ENCODE data around the gene SYTL3.
"Not testable (repeated sequence)": the region's sequence is repeated elsewhere in the genome, so short reads cannot be mapped to it uniquely, and the experiment has no call there.

Gene SYTL3

DNA sequence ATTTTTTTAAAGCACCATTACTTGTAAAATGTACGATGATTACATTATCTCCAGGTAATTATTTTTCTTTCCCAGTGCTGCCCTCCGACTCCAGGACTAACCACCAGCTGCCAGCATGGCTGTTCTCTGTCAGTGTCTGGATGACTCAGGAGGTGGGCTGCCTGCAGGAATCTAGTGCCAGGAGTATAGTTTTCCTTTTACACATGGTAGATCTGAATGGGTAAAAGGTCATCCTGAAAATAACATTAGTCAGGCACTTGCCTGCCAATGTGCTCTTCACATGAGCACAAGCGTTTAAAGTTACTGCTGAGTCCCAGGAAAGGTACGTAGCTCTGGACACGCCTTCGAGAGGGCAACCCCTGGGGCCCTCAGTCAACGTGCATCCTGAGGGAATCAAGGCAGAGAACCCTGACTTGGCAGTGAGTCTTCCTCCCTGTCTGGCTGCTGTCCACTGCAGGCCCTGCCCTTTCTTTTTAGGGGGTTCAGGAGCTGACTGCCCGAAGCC, 7.7 kb upstream of the SYTL3 start:
- DNase-seq (ENCODE audit: low read depth): peak; percentile 88

DNA sequence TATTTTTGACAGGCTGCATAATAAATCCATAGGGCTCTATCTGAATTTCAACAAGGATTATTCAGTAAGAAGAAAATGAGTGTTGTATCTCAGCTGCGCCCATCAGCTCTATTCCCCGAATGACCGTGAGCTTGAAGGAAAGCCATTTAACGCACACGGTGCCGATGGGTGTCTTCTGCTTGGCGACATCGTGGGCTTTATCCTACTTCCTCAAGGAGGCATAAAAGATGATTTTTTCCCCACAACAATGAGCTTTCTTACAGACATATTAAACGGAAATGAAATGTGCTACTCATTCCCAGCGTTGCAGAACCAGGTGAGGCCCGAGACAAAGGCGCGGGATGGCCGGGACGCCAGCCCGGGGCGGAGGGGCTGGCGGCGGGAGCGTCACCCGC, 6.0 kb upstream of the SYTL3 start:
- DNase-seq (ENCODE audit: low read depth): no peak

DNA sequence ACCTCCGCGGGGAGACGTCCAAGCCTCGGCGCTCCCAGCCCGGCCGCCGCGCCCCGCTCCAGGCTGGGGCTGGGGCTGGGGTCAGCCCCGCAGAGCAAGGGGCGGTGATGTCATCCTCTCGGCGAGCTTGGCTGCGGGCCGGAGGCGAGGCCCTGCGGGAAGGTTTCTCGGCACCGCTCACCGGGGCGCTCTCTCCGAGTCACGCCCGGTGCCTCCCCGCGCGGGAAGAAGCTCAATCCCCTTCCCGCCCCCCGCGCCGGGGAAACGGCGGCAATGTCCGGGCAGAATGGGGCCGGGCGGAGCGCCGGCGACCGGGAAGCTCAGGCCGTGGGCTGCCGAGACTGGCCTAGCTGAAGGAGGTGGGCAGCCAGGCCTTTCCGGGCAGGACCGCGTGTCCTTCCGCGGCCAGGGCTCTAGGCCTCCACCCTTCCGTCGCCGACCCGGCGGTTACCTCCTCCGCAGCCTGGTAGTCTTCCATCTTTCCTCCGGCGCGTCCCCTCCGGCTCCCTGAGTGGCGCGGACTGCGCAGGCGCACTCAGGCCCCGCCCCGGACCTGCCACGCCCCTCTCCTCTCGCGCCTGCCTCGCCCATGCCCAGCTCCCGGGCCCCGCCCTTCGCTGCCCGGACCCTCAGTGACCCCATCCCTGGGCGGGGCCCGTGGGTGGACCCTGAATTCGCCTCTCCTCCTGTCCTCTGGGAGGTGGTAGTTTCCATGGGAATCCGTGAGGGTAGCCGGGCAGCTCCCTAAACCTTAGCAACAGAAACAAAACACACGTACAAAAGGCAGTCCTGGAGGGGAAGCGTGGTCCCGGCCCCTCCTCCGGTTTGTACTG, 5.4 kb upstream of the SYTL3 start, which contains the start of gene DYNLT1:
Gene DYNLT1 (minus strand): TSS at position 513 of the 833 bp plus-strand sequence. CDS start 35 bp downstream, at position 478.
- peak; percentile 80 for DNase-seq (ENCODE audit: low read depth)

DNA sequence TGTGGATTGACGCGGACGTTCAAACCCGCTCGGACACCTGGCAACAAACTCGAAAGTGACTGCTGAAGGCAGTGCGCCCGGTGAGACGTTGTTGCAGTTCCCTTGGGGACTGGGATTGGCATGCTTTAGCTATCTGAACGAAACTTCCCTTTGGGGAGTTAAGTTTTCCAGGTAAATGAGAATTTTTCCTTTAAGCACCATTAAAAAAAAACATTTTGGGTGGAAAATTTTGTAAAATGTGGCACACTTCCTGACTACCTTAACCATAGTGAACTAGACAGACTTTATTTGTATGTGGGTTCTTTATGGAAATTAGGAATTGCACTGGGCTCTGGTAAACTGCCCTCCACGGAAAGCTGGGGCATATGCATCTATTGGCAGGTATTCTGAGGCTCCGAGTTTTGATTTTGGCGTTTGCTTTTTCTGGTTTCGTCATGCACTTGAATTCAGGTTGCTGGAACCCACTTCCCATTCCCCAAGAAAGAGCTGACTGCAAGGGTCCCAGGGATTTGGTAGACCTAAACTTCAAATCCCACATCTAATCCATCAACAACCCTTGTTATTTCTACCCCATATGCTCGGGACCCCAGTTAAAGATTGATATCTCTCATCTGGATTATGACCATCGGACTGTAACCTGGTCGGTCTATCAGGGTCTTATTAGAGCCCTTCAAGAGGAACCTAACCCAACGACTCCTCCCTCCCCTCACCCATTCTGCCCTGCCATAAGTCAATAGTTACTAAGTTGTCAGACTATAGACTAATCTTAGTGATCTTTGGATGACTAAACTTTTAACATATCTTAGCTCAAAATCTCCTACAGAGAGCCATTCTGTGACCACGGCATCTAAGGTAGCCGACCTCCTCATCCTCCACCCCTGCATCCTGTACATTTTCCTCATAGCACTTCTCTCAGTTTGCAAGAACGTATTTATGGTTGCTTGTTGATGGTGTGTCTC, 4.5 kb upstream of the SYTL3 start:
- no peak for DNase-seq (ENCODE audit: low read depth)

DNA sequence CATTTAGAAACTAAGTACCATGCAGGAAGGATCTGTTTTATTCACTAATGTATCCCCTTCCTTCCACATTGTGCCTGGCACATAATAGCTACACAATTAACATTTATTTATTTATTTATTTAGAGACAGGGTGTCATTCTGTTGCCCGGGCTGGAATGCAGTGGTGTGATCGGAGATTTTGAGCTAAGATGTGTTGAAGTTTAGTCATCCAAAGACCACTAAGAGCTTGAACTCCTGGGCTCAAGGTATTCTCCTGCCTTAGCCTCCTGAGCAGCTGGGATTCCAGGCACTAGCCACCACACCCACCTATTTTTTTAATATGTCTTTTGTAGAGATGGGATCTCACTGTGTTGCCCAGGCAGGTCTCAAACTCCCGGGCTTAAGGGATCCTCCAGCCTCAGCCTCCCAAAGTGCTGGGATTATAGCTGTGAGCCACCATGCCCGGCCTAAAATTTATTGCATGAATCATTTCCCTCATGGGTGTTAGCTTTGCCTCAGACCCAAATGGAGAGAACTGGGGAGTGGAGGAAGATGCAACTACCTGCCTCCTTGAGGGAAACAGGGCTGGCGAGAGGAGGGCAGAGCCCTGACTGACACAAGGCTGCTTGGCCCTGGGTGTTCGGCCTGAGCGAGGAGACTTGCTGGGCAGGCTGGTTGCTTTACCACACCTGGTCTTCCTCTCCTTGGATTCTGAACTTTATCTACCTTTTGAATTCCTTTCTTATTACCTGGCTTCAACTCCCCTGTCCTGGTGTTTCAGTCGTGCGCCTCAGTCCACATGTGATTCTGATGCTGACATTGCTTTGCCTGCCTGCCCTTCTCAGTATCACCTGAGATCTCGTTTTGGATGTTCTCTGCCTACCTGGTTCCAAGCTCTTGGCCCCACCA, 3.6 kb upstream of the SYTL3 start:
- no peak for DNase-seq (ENCODE audit: low read depth)

DNA sequence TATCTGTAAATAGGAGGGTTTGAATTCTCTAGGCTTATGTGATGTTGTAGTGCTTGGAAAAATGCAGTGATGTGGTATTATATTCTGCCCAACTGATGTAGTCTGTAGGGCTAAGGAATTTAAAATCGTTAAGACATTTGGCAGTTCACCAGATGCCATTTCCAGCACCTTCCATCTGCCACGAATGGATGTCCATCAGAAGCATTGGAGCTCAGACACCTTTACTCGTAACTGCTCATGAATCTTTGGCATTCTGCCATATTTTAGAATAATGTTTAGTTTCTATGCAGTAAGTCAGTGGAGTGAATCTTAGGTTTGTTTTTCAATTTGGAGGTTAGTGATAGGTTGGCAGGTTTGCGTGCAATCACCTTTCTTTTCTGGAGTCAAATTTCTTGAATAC, 2.4 kb upstream of the SYTL3 start:
- no peak for DNase-seq (ENCODE audit: low read depth)

DNA sequence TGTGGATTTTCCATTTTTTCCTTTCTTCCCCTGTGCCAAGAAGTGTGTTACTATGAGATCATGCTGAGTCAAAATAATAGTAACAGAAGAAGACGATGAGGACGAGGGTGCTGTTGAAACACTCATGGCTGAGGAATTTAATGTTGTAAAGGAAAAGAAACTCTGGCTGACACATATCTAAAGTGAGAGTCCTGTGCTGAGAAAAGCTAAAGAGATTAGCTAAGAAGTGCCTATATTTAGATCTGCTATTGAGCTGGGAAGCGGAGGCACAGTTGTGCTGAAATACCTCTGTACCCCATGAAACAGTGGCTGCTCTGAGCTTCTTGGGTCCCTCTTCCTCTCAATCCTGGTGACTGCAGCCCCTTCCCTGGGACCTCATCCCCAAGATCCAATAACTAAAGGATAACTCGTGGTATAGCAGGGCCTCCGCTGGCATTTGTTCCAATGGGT, 1.1 kb upstream of the SYTL3 start:
- DNase-seq (ENCODE audit: low read depth): peak; percentile 92

DNA sequence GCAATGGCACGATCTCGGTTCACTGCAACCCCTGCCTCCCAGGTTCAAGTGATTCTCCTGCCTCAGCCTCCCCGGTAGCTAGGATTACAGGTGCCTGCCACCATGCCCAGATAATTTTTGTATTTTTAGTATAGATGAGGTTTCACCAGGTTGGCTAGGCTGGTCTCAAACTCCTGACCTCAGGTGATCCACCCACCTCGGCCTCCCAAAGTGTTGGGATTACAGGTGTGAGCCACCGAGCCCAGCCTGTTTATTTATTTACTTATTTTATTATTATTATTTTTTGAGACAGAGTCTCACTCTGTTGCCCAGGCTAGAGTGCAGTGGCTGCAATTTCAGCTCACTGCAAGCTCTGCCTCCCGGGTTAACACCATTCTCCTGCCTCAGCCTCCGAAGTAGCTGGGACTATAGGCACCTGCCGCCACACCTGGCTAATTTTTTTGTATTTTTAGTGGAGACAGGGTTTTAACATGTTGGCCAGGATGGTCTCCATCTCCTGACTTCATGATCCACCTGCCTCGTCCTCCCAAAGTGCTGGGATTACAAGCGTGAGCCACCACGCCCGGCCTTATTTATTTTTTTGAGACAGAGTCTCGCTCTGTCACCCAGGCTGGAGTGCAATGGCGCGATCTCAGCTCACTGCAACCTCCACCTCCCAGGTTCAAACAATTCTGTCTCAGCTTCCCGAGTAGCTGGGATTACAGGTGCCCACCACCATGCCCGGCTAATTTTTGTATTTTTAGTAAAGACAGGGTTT, 2.3 kb downstream of the SYTL3 start:
- not testable (repeated sequence) for DNase-seq (ENCODE audit: low read depth)

DNA sequence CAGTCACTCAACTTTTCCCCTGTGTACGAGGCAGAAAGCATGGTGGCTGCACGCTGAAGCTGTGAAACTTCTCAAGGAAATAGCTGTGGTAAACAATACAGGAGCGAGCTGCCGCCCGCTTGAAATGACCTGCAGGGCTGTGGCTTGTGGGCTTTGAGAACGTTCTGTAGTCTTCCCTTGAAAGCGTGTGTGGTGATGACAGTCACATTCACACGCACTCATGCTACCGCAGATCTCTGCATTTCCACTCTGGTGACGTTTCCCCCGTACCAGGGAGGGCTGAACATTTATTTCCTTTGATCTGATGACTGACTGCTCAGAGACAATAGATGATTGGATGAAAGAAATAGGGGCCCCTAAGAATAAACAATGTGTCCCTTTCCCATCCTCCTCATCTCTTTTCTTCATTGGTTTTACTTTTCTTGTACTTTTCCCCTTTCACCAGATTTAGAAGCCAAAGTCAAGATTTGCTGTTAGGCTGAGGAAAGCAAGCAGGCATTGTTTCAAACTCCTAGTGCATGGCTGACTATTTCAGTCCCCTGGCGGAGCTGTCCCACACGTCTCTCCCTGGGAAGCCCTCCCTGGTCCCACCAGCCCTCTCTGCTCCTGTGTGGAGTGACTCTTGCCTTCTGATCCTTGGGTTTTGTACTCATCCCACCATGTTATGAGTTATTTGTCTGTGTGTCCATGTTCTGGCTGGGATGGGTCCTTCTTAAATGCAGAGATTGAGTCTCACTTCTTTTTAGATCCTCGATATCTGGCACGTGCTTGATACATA, 3.9 kb downstream of the SYTL3 start:
- DNase-seq (ENCODE audit: low read depth): no peak

DNA sequence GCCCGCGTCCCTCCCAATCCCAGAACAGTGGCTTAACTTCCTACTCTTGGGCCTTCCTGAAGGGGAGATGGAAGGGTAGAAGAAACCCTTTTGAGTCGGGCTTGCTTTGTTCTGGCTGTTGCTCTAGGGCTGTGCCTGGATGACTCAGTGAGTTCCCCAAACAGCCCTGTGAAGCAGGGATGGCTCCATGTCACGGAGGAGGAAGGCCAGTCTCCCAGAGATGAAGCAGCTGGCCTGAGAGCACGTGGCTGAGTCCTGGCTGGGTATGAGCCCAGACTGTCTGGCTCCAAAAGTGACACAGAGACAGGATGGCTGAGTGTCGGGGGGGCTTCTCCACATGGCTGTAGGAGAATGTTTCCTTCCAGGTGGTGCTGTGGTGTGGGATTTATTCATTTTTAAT, 4.6 kb downstream of the SYTL3 start:
- peak; percentile 65 for DNase-seq (ENCODE audit: low read depth)

DNA sequence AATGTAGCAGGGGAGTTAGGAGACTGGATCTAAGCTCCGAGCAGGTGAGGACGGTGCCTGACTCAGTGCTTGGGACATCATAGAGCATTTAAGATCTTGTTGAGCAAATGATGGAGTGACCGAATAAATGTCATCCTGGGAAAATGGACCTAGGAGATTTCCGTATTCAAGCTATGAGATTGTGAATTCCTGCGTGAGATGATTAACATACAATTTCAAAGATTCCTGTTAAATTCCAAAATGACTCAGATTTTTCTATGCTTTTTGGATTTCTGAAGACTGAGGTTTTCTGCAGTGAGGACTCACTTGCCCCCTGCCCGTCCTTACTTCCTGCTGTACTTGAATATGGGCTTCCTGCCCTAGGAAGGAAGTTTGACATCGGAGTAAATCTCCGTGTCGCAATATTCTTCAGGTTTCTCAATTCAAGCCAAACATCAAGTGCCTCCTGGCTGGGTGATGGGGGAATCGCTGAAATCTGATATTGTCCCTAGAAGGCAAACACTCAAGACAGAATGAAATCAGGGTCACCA, 5.2 kb downstream of the SYTL3 start:
- peak; percentile 76 for DNase-seq (ENCODE audit: low read depth)

DNA sequence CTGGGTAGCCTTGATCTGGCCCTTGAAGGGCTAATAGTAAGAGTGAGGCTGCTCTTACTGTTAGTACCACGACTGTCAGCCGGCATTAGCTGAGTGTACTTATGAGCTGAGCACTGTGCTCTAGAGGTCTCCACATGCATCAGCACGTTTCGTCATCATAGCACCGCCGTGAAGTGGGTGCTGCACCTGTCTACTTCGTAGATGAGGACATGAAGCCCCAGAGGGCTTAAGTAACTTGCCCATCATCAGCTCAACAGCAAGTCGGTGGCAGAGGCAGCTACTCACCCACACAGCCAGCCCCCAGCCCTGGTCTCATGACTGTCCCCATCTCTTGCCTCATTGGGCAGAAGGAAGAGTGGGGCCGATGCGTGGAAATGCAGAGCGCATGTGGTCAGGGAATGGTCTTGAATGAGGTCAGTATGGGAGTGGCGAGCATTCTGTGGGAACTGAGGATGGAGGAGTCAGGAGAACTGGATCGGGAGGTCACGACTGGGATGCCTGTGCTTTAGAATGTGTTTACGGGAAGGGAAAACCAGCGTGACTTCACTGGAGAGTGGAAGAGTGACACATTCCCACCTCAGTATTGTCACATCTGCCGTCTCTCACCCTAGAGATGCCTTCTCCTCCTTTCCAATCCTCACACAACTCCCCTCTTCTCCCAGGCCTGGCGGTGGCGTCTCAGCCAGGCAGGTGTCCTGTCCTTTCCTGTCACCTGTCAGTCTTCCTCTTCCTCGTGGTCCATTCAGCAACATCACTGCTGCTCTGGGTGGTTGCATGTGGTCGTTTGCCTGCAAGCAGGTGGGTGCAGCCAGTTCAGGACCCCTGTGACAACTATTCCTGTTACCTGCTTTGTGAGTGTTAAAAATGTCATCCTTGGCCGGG, 6.0 kb downstream of the SYTL3 start:
- peak; percentile 25 for DNase-seq (ENCODE audit: low read depth)

DNA sequence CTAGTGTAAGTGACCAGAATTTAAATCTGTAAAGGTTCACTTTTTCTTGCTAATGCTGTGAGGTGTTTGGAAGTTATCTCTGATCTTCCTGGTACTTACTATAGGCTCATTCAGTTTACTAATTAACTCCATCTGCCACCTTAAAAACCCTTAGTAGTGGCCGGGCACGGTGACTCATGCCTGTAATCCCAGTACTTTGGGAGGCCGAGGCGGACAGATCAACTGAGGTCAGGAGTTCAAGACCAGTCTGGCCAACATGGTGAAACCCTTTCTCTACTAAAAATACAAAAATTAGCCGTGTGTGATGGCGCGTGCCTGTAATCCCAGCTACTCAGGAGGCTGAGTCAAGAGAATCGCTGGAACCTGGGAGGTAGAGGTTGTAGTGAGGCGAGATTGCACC, 7.1 kb downstream of the SYTL3 start:
- peak; percentile 59 for DNase-seq (ENCODE audit: low read depth)

DNA sequence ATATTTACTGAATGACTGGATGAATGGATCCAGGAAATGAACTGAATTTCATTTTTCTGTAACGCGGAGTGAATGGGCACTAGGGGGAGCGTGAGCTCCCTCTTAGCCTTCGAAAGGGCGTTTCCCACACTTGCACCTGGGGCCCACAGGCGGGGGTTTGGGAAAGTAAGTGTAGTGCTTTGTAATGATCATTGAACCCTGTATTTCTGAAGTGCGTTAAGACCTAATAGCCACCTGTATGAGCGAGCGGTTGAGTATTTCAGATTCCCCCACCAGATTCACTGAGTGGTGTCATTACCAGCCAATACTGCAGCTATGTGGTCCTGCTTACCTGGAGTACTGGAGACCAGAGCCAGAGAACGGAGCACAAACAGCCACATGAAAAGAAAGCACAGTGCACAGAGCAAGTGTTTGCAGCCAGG, 10.5 kb downstream of the SYTL3 start:
- DNase-seq (ENCODE audit: low read depth): peak; percentile 29

DNA sequence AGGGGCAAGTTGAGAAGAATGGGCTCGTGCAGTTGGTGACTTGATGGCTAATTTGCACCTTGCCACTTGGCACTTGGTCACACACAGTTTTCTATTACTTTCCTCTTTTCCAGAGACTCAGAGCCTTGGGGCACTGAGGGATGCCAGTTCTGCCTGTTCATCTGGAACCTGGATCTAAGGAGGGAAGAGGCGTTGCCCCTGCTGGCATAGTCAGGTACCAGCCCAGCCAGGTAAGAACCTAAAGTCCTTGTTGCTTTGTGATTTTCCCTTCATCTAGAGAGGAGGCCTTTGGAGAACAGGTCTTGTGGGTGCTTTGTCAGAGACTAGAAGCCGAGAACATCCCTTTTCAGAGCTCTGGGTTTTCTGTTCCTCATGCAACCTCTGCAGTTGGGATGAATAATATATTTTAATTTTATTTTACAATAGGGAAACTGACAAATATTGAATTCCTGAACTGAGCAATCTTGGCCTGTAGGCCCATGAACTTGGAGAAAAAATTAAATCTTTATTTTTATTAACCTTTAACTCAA, 11.4 kb downstream of the SYTL3 start:
- no peak for DNase-seq (ENCODE audit: low read depth)

DNA sequence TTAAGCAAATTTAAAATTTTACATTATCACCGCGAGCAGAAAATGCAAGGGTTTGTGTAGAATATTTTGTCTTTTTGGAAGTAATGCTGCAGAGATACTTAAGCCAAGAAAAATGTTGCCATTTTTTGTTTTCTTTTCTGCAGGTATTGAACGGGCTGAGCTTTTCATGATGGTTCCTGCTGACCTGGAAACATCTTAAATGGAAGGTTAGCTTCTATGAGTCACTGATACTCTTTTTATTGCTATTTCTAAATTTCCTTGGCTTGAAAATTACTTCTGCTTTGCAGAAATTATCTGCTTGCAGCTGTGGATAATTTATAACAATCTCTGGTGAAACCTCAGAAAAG, 12.7 kb downstream of the SYTL3 start:
- DNase-seq (ENCODE audit: low read depth): no peak

DNA sequence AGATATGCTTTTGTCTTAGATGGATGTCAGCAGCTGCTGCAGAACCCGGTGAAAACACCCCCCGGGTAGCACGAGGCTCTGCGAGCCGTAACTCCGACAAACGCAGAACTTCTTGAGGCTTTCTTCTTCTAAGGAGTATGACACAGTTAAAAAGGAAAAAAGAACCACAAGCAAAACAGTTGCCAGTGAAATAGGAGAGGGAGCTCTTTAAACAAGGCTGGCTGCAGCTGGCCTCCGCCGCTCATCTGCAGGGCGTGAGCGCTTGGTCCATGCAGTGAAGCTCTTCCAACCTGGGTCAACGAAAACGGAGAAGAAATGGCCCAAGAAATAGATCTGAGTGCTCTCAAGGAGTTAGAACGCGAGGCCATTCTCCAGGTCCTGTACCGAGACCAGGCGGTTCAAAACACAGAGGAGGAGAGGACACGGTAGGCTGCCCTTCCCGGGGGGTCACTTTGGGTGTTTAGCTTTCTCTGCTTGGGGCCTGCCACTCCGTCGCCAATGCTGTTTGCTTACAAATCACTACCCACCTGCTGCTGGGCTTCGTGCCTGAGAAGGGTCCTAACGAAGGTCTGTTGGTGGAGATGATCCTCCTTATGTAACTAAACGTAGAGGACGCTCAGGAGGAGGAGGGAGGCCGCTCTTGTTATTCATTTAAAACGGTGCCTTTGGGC, 13.2 kb downstream of the SYTL3 start:
- DNase-seq (ENCODE audit: low read depth): peak; percentile 39

DNA sequence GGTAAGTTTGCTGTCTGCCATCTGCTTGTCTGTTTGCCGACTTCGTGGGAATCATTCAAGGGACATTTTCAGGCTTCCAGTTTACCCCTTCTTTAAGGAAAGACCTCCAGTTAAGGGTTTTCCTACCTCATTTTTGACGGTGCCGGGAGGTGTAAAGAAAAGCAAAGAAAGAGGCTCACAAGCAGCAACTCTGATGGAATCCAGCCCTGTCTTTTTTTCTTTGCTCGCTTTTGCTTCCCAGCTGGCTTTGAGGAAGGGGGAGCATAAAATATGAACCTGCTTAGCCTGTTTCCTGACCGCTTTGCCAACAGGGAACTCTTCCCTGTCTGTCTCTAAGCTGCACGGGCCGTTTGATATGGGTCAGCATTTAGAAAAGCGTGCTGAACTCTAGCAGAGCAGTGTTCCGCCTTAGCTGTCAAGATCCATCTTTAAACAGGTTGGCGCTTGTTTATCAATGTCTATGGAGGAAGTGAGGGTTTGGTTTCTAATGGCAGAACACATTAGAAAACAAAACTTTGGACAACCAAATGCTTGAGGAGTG, 13.8 kb downstream of the SYTL3 start:
- no peak for DNase-seq (ENCODE audit: low read depth)

All from iris pigment epithelial cell (primary cell).